ENCODE data around the gene FBLN5.
"Not testable (repeated sequence)": the region's sequence is repeated elsewhere in the genome, so short reads cannot be mapped to it uniquely, and the experiment has no call there.

The FBLN5 gene

DNA sequence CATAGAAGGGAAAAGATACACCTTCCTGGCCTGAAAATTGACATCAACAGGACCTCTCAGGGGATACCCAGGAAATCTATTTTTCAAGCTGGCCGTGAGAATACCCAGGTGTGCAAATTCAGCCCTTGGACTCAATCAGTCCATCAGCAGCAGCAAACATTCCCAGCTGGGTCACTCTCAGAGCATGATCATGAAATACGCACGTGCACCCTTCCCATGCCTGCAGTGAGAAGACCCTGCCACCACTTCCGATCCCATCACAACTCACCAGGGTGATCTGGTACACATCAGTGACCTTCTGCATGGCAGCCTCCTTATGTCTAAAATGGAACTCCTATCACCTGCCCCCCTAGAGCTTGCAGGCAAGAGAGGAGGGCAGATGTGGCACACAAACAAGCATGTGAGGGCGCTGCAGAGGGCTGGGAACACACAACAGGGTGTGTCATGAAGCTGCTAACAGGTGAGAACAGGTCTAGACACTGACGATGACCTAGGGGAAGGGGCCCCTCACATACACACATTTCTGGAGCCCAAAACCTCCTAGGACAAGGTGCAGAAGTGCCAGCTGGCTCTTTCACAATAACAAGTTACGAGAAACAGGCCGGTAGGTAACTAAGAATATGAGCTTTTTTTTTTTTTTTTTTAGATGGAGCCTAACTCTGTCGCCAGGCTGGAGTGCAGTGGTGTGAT lies 42.4 kb downstream of the FBLN5 start:
- DNase-seq (ENCODE audit: low read depth in 3 of 3), result no peak

DNA sequence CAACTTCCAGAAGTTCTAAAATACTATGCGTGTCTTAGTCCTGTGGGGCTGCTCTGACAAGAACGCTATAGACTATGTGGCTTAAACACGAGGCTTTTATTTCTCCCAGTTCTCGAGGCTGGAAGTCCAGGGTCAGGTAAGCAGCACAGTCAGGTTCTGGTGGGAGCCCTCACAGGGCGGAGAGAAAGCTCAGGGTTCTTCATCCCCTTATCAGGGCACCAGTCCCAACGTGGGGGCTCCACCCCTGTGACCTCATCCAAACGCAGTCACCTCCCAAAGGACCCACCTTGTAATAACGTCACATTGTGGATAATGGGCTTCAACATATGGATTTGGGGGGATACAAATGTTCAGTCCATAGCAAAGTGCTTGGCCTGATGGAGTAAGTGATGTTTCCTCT lies 43.0 kb downstream of the FBLN5 start:
- no peak for DNase-seq (ENCODE audit: low read depth in 3 of 3)

DNA sequence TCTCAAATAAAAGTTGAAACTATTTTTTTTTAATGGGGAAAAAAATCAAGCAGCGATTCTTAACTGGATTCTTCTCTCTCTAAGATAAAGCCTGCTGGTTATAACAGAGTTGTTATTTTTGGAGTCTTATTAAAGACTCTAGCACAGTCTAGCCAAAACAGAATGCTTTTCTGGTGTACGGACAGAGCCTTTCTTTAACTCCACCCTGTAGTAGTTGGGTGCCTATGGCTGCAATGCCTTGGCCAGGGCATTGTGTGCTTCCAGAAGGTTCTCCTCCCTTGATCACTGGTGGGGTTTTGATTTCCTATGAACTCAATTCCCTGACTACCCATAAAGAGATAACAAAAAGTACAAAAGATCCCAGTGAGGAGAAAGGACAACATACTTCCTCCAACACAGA lies 44.4 kb downstream of the FBLN5 start:
- no peak for DNase-seq (ENCODE audit: low read depth in 3 of 3)

DNA sequence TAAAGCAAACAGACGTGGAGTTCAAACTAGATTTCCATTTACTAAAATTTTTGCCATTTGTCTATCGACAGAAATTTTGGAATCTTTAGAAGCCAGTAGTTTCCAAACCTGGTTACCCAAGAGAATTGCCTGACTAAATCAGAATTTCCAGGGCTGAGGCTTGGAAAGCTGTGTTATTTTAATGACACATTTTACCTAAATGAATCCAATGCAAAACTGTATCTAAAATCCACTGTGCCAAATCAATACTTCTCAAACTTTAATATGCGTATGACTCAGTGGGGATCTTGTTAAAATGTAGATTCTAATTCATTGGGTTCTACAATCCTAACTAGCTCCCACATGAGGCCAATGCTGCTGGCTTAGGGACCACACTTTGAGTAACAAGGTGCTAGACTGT lies 45.2 kb downstream of the FBLN5 start:
- DNase-seq (ENCODE audit: low read depth in 3 of 3), result no peak

DNA sequence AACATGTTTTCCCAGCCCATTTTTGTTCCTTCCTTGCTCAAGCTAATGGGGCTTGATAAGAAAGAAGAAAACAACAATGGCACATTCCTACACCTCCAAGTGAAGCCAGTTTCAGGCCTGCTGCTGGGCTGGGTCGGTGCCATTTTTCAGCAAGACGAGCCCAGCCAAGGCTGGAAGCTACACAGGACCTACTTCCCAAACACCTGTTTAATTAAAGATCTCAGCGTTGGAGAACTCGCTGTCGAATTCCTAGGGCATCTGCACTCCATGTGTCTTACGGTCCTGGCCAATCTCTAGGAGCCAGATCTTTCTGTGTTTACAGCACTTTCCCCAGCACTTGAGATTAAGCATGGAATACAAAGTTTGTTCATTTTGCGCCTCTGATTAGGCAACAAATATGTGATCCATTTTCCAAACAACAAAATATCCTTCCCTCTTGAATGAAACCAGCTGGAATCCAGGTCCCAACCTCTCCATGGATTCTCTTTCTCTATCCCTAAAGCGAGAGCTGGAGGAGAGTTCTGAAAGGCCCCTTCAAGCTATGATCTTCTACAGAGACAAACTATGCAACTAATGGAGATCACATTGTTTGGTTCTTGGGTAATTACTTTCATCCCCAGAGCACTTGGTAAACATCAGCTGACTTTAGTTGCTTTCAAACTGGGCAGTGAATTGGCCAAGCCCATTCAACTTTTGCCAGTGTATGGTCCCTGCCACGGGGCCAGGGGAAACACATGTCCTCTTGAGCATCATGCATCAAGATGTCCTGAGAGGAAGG lies 45.9 kb downstream of the FBLN5 start:
- DNase-seq (ENCODE audit: low read depth in 3 of 3), result no peak

DNA sequence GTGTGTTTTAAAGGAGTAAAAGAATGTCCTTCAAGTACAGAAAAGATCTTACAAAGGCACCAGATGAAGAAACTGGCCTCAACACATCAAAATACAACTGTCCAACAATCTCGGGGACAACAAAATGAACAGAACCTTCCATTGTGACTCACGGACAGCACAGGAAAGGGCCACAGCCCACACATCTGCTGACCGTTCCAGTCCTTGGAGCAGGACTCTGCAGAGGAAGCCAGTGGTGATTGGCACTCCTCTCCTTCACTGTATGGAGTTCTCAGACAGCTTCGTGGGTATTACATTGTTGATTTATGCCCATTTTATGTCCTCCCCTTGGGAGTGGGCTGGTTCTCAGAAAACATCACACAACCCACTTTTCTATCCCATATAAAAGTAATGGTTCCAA lies 47.7 kb downstream of the FBLN5 start:
- DNase-seq (ENCODE audit: low read depth in 3 of 3), result no peak

DNA sequence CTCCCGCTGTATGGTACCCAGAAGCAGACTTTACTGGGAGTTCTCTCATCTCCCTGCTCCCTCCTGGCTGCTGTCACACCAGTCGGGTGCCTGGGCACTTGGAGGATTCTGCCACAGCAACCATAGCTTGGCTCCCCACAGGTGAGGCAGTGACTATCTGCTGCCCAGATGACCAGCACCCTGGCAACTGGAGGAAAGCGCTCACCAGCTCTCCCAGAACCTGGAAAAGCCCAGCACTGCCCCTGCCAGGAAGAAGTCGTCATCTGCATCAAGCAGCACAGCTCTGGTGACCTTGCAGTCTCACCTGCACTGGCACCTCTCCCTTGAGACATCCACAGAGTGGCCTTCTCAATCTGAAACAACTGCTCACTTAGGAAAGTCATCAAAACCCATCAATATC lies 48.3 kb downstream of the FBLN5 start:
- DNase-seq (ENCODE audit: low read depth in 3 of 3), result no peak

DNA sequence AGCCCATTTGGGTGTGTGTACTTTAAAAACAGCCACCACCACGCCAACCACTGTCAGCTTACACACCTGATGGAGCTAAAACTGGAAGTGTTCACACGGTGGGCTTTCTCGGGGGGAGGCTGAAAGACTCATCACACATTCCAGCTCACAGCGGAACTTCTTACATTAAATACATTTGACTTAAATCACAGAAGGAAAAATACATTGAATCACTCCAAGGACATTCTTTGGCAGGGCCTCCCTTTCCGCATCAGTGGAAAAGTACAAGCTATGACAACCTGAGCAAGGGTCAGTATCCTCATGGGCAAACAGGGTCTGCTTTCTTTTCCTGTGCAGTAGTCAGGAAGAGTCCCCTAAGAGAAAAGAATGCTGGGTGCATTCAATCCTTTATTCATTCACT lies 49.1 kb downstream of the FBLN5 start:
- no peak for DNase-seq (ENCODE audit: low read depth in 3 of 3)

DNA sequence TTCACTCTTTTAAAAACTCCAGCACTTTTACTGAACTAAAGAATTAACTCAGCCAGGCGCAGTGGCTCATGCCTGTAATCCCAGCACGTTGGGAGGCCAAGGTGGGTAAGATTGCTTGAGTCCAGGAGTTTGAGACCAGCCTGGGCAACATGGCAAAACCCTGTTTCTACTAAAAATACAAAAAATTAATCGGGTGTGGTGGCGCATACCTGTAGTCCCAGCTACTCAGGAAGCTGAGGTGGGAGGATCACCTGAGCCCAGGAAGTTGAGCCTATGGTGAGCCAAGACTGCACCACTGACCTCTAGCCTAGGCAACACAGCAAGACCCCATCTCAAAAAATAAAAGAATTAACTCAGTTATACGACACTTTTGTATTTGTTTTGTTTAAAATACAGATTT lies 49.8 kb downstream of the FBLN5 start:
- not testable (repeated sequence) for DNase-seq (ENCODE audit: low read depth in 3 of 3)

DNA sequence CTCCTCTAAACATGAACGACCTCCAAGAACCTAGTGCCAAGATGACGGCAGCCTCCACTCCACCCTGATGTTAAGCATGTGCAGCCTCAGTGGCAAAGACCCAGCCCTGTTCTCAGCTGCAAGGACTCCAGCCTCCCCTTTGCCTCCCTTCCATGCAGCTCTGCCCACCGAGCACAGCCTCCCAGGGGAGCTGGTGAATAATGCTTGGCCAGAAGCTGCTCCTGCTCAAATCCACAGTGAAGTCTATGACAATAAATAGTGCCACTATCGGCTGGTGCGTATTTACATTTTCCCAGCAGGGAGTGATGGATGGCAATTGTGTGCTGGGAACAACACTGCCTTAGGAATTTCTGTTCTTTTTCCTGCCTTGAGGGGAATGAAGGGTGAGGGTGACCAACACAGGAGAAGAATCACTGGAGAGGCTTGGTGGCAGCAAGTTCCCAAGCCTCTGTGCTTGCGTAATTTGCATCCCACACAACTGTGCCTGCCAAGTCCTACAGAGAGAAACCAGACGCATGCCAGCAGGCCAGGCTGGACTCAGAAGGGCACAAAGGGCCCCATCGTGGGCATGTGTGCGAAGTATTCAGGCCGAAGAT lies 50.3 kb downstream of the FBLN5 start:
- no peak for DNase-seq (ENCODE audit: low read depth in 3 of 3)

DNA sequence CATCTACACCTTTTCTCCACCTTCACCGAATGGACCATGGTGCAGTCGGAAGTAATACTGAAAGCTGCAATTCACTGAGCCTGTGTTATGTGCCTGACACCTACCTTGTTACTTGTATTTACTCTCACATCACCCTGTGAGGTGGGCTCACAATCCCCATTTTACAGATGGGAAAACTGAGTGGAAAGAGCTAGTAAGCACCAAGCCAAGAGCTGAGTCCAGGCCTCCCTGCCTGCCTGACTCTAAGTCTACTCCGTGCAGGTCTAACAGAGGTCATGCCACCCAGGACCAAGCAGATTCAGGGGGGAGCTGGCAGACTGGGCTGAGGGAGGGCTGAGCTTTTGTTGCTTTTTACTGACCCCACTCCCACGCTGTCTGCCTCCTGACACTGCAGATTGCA lies 51.1 kb downstream of the FBLN5 start:
- no peak for DNase-seq (ENCODE audit: low read depth in 3 of 3)

DNA sequence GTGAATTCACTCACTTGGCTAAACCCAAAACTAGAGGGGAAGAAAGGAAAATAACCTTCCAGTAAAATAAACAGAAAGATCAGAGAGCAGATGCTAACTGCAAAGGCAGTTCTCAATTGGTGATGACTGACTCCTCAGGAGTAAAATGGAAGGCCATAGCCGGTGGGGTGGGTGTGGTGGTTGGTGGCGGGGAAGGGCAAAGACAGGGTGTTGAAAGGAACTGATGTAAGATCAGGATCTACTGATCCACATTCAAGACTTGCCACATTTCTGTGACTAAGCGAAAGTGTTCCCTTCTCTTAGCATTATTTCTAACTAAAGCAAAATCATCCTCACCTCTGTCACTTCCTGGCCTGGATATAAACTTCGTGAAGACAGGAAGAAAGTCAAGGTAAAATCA lies 53.8 kb downstream of the FBLN5 start:
- DNase-seq (ENCODE audit: low read depth in 3 of 3), result no peak

DNA sequence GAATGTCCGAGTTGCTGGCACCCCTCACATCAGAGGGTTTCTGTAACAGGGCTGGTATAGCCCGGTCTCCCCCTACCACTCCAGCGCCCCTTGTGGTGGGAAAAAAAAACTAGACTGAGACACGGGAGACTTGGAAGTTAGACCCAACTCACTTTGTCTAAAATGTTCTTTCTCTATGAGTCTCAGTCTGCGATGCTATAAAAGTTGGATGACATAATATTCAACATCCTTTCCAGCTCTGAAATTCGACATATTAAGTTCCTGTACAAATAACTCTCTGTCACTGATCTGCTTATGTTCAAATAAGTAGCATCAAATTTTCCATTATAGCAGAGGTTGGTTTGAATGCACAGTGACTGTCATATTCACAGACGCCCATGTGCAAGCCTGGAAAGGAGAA lies 54.5 kb downstream of the FBLN5 start:
- no peak for DNase-seq (ENCODE audit: low read depth in 3 of 3)

DNA sequence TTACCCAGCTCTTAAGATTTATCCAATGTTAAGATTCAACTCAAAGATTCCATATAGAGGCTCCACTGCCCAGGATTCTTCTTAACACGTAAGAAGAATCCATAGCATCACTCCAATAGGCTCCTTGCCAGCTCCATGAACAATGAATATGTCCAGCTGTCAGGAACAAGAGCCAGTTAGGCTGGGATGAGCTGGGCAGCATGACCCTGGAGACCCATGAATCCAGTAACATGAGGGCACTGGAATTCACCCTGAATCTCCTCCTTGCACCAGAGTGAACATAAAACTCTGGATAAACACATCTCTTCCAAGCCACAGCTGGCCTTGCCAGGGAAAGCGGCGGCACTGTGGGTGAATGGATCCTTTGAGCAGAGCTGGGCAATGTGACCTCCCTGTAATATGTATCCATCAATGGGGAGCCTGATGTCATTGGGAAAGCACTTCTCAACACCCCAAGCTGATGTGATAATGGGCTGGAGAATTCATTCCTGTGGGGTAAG lies 55.7 kb downstream of the FBLN5 start:
- no peak for DNase-seq (ENCODE audit: low read depth in 3 of 3)

DNA sequence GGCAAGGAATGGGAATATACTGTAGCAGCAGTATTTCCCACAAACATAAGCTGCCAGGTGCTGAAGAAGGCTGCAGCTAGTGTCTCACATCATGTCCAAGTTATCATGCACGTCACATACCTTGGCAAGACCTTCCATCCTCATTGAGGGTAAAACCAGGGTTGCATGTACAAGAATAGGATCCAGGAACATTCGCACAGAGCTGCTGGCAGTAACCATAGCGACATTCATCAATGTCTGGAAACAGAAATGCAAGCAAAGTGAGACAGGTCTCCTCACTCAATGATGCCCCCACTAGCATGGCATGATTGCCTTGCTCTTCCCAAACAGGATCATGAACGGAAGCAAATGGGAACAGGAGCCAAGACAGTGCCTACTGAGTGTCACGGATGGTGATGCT lies 56.4 kb downstream of the FBLN5 start:
- no peak for DNase-seq (ENCODE audit: low read depth in 3 of 3)

DNA sequence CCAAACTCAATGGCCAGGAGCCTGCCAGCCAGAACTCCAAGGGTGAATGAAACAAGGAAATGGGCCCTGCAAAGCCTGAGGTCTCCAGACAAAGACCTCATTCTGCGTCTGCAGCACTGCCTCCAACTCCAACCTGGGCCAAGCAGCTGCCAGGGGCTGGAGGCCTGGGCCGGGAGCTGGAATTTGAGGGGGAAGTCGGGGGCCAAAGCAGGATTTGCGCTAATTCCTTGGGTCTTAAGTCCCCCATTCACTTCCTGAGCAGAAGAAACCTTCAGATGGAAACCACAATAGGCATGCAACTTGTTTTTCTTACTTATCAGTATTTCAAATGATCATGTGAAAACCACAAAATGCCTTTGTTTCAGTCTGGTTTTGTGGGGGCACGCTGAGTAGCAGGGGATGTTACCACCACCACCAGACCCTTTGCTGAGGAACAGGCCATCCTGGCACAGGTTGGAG lies 57.2 kb downstream of the FBLN5 start:
- DNase-seq (ENCODE audit: low read depth in 3 of 3), result no peak

DNA sequence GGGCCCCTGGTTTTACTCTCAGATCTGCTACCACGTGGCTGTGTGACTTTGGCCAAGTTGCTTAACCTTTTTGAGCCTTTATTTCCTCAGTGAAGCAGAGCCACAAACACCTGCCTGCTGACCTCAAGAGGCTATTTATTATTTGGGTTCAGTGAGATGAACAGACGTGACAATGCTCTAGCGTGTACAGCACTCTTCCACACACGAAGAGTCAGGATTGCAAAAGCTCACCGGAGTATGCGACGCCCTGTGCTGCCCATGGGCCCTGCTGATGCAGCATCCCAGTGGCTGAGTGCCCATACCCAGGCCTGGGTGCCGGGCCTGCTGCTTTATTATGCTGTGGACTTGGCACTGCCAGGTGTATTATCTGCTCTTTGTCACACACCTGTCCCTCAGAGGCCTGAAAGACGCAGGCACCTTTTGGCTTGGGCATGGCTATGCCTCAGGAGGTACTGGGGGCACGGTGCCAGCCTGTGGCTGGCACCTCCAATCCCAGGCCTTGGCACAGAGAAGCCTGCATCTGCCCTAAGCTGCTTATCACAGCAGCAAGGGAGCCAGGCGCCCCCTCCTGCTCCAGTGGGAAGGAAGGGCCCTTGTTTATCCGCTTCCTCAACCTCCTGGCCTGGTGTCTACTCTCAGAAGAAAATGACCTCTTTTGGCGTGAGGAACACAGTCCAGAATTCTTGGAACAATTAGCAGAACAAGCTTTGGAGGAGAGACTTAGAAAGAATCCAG lies 57.9 kb downstream of the FBLN5 start:
- DNase-seq (ENCODE audit: low read depth in 3 of 3), result no peak

DNA sequence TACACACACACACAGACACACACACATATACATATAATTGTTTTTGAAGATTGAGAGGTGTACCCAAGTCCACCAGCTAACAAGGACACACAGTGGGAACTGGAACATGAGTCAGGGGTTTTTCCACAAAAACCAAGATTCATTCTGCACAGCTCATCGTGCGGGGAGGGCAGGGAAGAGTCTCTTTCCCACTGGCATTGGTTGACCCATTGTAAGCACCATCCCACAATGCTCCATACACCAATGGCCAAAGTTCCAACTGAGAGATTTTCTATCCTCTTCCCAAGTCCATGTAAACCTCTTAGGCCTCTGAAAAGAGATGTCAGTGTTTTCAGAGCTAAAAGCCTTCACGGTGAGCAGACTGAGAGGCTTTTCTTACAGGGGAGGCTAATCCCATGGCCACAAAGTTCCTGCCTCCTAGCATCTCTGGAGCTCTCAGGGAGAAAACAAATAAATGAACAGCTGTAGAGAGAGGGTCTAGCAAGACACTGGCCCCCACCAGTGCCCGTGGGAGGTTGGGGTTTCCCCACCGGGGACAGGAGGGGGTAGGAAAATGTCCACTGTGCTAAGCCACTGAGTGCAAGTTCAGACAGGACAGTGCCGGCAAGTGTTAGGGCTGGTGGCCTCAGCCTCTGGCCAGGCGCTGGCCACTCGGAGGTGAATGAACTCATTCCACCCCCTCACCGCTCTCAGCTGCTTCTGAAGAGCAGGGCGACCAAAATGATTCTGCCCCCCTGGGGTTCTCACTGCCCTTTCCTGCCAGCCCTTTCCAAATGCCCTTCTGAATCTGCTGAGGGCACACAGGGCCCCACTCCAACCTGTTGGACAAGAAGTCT lies 58.6 kb downstream of the FBLN5 start:
- no peak for DNase-seq (ENCODE audit: low read depth in 3 of 3)

DNA sequence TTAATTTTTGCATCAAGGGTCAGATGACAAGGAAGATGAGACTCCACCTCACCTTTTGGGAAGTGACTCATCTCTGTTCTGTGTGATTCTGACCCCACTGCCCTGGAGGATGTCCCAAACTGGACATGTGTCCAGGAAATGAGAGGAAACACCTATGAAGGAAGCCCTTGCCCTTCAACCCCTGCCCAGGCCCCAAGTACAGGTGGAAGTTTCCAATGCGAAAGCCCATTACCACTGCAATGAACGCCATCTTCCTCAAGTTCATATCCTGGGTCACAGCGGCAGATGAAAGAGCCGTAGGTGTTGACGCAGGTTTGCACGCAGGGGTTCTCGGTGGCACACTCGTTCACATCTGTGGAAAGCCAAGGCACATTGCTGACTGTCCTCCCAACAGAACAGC lies 60.5 kb downstream of the FBLN5 start:
- no peak for DNase-seq (ENCODE audit: low read depth in 3 of 3)

DNA sequence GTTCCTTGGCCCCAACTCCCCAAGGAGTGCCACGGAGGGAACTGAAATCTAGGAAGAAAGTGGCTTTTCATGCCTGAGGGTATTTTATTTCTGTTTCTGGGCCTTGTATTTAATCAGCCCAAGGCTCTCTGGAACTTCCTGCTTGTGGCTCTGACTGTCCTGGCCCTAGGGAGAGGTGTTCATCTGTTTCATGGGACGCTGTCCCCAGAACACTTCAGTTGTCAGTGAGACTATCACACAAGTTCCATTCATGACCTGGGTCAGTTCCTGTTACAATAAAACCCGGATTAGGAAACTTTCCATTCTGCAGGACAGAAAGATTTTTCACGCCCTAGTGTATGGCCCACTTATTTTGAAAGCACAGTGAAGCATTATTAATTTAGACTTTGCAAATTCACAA lies 61.7 kb downstream of the FBLN5 start:
- DNase-seq (ENCODE audit: low read depth in 3 of 3), result no peak

DNA sequence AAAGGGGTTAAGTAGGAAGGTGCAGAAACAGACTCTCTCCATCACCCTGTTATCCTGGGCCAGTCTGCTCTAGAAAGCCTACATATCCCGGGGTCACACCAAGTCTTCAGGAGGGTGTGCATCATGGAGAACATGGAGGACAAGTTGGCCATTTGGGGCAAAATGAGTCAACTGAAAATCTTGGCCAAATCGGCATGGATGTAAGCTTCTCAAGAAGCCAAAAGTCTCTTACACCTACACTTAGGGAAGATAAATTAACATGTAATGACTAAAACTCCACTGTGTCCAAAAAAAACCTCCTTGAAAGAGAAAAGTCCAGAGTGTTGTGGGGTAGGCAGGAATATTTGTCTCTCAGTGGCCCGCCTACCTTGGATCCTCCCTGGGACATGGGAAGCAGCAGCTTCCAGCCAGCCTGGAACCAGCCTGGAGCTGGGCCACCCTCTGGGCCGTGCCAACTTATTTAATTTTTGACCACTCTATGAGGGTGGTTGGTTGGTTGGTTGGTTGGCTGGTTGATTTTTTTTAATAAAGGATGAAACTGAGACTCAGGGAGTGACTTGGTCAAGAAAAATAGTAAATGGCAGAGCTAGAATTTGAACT lies 62.3 kb downstream of the FBLN5 start:
- no peak for DNase-seq (ENCODE audit: low read depth in 3 of 3)

Measured in stimulated activated CD4-positive, alpha-beta T cell treated with anti-CD3 and anti-CD28 coated beads, TNF-alpha, amount 100 ng/mL, for 4 hours (primary cell).